Activated CD4-positive, alpha-beta T cell treated with anti-CD3 and anti-CD28 coated beads, Interleukin-2, amount 50 U/mL, for 48 hours (primary cell): ENCODE results near the gene PRELID1.
"Not testable (repeated sequence)": the region's sequence is repeated elsewhere in the genome, so short reads cannot be mapped to it uniquely, and the experiment has no call there.

Experiments
- DNase-seq, 2 experiments: peaks; one replicate each; pipeline ENCODE4 v3.0.0-alpha.2; 2020

The PRELID1 gene

GRCh38 chr5:177336603-177337494, 33.2 kb downstream of the PRELID1 start:
- no peak for DNase-seq

GRCh38 chr5:177338251-177339106, 34.9 kb downstream of the PRELID1 start:
- DNase-seq = no peak

- DNase-seq = no peak
Observed at GRCh38 chr5:177339107-177339638, 35.6 kb downstream of the PRELID1 start.

GRCh38 chr5:177343000-177343399, 39.4 kb downstream of the PRELID1 start:
- DNase-seq = not testable (repeated sequence)

GRCh38 chr5:177343777-177344176, 40.2 kb downstream of the PRELID1 start:
- no peak for DNase-seq

- DNase-seq = no peak
Observed at GRCh38 chr5:177344891-177345290, 41.3 kb downstream of the PRELID1 start.

- DNase-seq = no peak
Observed at GRCh38 chr5:177346820-177347219, 43.2 kb downstream of the PRELID1 start.

GRCh38 chr5:177347699-177348098, 44.1 kb downstream of the PRELID1 start:
- no peak for DNase-seq

GRCh38 chr5:177349362-177349647, 45.7 kb downstream of the PRELID1 start:
- DNase-seq = no peak

- no peak for DNase-seq
Observed at GRCh38 chr5:177349762-177350161, 46.2 kb downstream of the PRELID1 start.

GRCh38 chr5:177350776-177351391, 47.3 kb downstream of the PRELID1 start:
- DNase-seq = no peak

GRCh38 chr5:177351392-177352329, 48.1 kb downstream of the PRELID1 start, which contains the start of gene LMAN2:
Gene LMAN2 (minus strand): TSS chr5:177351668. CDS start chr5:177351647, 21 bp downstream.
- peak; percentile 89 to 92 for DNase-seq

- DNase-seq = no peak
Observed at GRCh38 chr5:177353093-177353492, 49.5 kb downstream of the PRELID1 start.

GRCh38 chr5:177354256-177354655, 50.7 kb downstream of the PRELID1 start:
- no peak for DNase-seq

- no peak for DNase-seq
Observed at GRCh38 chr5:177354711-177355110, 51.1 kb downstream of the PRELID1 start.

- no peak for DNase-seq
Observed at GRCh38 chr5:177355162-177355867, 51.7 kb downstream of the PRELID1 start.

- no peak for DNase-seq
Observed at GRCh38 chr5:177355868-177356168, 52.2 kb downstream of the PRELID1 start.
